KG1 (cell line): ENCODE measurements around the gene ZSCAN30.
"Not testable (repeated sequence)": the region's sequence is repeated elsewhere in the genome, so short reads cannot be mapped to it uniquely, and the experiment has no call there.

Experiments used
- DNase-seq: peaks from one replicate; lab custom pipeline; 2025; lab: John Stamatoyannopoulos, UW

Gene ZSCAN30

DNA sequence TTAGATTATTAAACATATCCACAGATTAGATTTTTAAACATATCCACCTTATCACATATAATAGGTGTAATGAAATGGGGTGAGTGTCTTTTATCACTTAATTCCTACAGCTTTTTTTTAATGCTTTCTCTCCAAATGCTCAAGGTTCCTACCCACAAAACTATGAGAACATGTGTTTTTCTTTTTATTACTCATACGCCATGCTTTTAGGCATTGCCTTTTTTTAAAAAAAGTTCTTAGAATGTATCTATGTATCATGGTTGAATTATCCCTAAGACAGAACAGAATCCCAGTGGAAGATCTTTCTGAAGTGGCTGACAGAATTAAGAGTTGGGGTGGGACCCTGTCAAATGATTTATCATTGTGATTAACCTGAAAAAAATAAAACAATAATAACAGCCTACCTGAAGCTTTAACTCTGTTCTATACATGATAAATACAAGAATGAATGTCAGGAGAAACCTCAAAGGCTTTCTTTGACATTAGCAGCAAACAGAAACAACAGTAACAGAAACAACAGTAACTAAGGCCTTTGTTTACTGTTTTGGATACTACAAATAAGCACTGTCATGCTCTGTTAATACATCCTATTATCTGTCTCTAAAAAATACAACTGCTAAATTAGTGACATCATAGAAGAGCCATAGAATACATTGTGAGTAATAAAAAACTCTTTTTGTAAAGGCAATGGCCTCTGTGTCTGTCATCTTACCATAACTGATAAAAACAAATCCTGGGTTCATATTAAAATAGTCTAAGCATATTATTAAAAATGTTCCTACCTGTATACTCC lies 53.3 kb downstream of the ZSCAN30 start:
- DNase-seq, result no peak

DNA sequence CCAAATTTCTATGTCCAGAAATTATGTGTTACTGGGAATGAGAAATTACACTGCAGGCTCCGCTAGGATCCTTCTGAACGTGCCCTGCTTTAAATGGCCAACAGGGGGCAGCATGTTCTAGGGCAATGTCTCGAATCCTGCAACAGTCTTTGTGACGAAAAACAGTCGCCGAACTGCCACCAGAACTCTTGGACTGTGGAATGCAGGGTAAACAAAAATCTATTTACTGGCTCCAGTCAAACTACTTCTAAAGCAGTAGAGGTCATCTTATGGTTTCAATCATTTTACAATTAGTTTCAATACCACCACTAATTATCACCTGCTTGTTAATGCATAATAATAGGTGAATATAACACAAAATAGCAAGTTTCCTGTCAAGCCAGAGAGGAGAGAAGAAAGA lies 59.0 kb downstream of the ZSCAN30 start:
- DNase-seq, result peak; percentile 78

DNA sequence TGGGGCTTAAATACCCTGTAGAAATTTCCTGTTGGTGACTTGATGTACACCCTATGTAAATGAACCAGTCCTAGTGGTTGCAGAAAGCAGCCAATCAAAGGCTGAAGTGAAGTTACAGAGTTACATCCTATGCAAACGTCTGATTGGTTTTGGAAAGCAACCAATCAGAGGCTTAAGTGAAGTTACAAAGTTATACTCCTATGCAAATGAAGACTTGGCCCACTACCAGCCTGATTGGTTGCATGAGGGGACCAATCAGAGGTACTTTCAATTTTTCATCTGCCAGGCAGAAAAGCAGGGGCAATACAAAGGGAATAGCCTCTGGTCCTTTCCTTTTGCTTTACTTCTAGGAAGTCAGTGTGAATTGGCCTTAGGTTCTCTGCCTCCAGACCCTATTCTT lies 62.8 kb downstream of the ZSCAN30 start:
- DNase-seq, result no peak

DNA sequence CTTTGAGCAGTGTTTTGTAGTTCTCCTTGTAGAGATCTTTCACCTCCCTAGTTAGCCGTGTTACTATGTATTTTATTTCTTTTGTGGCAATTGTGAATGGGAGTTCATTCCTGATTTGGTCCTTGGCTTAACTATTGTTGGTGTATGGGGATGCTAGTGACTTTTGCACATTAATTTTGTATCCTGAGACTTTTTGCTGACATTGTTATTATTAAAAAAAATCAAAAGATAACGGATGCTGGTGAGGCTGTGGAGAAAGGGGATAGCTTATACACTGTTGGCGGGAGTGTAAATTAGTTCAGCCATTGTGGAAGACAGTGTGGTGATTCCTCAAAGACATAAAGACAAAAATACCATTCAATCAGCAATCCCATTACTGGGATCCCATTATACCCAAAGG lies 66.2 kb downstream of the ZSCAN30 start:
- no peak for DNase-seq

DNA sequence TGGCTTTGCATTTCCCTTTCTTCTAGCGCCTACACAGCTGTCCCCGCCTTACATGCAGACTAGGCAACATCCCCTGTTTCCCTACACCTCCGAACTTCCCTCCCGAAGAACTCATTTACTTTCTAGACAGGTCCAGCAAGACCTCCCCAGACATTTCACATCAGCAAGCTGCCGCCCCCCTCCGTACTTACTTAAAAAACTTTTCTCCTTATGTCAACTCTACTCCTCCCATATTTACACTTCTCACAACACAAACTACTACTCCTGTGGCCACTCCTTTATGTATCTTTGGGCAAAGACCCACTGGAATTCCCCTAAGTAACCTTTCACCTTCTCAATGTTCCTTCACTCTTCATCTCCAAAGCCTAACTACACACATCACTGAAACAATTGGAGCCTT lies 69.6 kb downstream of the ZSCAN30 start:
- DNase-seq, result no peak

DNA sequence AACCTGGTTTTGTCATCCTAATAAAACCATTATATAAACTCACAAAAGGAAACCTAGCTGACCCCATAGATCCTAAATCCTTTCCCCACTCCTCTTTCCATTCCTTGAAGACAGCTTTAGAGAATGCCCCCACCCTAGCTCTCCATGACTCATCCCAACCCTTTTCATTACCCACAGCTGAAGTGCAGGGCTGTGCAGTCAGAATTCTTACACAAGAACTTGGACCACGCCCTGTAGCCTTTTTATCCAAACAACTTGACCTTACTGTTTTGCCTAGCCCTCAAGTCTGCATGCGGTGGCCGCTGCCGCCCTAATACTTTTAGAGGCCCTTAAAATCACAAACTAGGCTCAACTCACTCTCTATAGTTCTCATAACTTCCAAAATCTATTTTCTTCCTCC lies 70.7 kb downstream of the ZSCAN30 start:
- not testable (repeated sequence) for DNase-seq

DNA sequence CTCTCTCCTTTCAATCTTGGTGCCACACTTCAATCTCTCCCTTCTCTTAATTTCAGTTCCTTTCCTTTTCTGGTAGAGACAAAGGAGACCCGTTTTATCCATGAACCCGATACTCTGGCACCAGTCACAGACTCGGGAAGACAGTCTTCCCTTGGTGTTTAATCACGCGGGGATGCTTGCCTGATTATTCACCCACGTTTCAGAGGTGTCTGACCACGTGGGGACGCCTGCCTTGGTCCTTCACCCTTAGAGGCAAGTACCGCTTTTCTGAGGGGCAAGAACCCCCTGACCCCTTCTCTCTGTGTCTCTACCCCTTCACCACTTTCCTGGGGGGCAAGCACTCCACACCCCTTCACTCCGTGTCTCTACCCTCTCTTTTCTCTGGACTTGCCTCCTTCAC lies 73.4 kb downstream of the ZSCAN30 start:
- not testable (repeated sequence) for DNase-seq

DNA sequence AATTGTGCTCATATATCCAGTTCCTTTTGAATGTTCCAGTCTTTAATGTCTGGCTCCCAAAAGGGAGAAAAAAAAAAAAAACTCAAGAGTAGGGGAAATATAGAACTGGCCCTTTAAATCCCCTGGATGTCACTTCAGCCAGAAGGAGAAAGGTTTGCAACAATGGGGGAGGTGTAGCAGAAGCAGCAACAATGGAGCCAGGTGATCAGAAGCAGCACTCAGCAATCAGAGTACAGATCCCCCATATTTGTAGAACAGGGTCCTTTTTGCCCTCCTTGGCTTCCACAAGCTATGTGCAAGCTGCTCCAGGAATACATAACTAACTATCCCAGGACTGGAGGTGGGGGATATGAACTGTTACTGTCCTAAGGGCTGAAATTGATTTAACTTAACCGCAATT lies 75.0 kb downstream of the ZSCAN30 start:
- no peak for DNase-seq

DNA sequence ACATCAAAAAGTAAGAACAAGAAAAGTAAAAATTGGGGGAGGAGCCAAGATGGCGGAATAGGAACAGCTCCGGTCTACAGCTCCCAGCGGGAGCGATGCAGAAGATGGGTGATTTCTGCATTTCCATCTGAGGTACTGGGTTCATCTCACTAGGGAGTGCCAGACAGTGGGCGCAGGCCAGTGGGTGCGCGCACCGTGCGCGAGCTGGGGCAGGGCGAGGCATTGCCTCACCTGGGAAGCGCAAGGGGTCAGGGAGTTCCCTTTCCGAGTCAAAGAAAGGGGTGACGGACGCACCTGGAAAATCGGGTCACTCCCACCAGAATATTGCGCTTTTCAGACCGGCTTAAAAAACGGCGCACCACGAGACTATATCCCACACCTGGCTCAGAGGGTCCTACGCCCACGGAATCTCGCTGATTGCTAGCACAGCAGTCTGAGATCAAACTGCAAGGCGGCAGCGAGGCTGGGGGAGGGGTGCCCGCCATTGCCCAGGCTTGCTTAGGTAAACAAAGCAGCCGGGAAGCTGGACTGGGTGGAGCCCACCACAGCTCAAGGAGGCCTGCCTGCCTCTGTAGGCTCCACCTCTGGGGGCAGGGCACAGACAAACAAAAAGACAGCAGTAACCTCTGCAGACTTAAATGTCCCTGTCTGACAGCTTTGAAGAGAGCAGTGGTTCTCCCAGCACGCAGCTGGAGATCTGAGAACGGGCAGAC lies 84.1 kb downstream of the ZSCAN30 start:
- not testable (repeated sequence) for DNase-seq

DNA sequence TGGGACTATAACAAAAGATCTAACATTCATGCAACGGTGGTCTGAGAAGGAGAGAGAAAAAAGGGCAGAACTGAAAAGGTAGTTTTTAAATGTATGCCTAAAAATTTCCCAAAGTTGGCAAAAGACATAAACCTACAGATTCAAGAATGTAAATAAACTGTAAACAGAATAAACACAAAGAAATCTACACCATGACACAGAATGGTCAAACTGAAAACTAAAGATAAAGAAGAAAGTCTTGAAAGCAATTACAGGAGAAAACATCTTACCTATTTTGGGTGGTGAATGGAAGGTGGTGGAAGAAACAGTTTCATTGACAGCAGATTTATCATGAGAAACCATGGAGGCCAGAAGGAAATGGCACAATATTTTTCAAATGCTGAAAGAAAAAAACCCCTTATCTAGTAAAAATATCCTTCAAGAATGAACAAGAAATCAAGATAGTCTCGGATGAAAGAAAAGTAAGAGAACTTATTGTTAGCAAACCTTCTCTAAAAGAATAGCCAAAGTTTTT lies 84.8 kb downstream of the ZSCAN30 start:
- DNase-seq, result no peak

DNA sequence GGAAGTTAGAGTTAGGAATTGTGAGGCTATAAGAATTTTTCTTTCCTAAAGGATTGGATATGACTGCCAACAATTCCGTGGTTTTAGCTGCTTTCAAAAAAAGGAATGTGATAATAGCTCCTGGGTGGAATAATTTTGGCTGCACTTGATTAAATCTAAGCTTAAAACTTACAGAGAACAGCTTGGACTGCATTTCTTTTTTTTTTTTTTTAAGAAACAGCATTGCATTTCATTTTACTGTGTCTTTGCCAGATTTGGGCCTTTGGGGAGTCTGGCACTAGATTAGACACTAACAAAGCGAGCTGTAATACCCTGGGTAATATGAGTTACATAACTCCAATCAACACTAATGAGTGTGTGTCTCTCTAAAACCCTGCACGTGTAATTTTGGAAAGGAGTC lies 87.0 kb downstream of the ZSCAN30 start:
- no peak for DNase-seq

DNA sequence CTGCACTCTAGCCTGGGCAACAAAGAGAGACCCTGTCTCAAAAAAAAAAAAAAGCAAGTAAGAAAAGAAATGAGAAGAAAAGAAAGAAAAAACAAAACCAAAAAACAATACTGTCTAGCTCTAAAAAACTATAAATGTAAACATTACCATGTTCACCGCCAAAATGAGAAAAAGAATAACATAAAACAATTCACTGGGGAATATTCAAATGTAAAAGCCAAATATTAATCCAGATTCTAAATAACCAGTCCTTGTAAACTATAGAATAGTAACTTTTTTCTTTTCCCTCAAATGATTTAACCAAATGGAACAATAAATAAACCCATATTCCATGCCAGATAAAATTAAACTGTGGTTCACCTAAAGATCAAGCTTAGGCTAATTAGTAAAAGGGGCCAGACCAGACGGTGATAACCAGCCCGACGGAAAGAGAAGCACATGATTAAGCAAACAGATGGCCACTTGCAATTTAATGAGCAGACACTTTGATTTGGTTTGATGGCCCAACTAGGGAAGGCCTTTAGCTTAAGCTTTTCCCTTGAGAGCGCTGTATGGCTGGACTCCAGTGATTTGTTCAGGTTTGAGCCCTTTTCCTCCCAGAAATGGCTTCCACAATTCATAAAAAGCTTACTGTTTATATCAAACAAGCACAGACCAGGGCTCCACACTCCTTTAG lies 88.6 kb downstream of the ZSCAN30 start:
- DNase-seq, result no peak
